IMR-90 (cell line): Measurements from ENCODE around the gene UBASH3A. TPM values are rescaled to one million over a fixed set of nuclear protein-coding genes. Genes with fewer than 3 reads are reported as not detected.

Source experiments
- ATAC-seq: fragments of 200-7000 bp; cut with Tn5 transposase; 2 replicates; pipeline ENCODE4 v1.9.1; 2020; ENCODE audit warnings: low read depth, mild to moderate bottlenecking, moderate library complexity
- BruUV-seq: library from RNA; stranded (reverse); fragments of 400-500 nt; replicated peaks from 2 replicates; lab custom pipeline; 2021; lab: Mats Ljungman, UMichigan
- CTCF ChIA-PET: fragments of 300-600 bp; formaldehyde crosslinking; extraction: SDS; loops from one replicate; lab custom pipeline; 2021; ENCODE audit warnings: antibody characterized with exemption; lab: Yijun Ruan, JAX
- POLR2A ChIA-PET: fragments of 300-600 bp; sonication (Branson Sonifier 250); formaldehyde crosslinking; loops from one replicate; lab custom pipeline; 2022; ENCODE audit warnings: antibody characterized with exemption; ENCODE audit not compliant: unreplicated experiment; lab: Charles Lee
- DNase-seq: peaks from one replicate; pipeline ENCODE4 v3.0.0; 2013
- H2AFZ ChIP-seq: replicated peaks from 2 replicates; pipeline ENCODE3; 2013; ENCODE audit warnings: low read length, mild to moderate bottlenecking; ENCODE audit not compliant: poor library complexity
- H2AK5ac ChIP-seq: 2 replicates; pipeline ENCODE4 v1.6.1; 2013; ENCODE audit warnings: low read depth, low read length, inconsistent platforms
- H2AK9ac ChIP-seq: replicated peaks from 2 replicates; pipeline ENCODE3; 2013; ENCODE audit warnings: mild to moderate bottlenecking, low read depth, low read length, moderate library complexity; ENCODE audit not compliant: poor library complexity
- H2BK120ac ChIP-seq: 2 replicates; pipeline ENCODE4 v1.6.1; 2013; ENCODE audit warnings: low read depth, low read length, inconsistent platforms
- H2BK15ac ChIP-seq: 3 replicates; pipeline ENCODE4 v1.6.1; 2013; ENCODE audit warnings: low read depth, low read length, inconsistent platforms
- H2BK20ac ChIP-seq: 2 replicates; pipeline ENCODE4 v1.6.1; 2013; ENCODE audit warnings: low read depth, mild to moderate bottlenecking, inconsistent platforms, low read length, moderate library complexity
- H2BK5ac ChIP-seq: 2 replicates; pipeline ENCODE4 v1.6.1; 2013; ENCODE audit warnings: mild to moderate bottlenecking, low read depth, low read length, inconsistent platforms; ENCODE audit not compliant: poor library complexity, severe bottlenecking
- H3K14ac ChIP-seq: replicated peaks from 2 replicates; pipeline ENCODE4 v1.6.1; 2013; ENCODE audit warnings: low read depth, low read length, inconsistent platforms
- H3K18ac ChIP-seq: 2 replicates; pipeline ENCODE4 v1.6.1; 2013; ENCODE audit warnings: low read depth, low read length, control low read depth
- H3K23ac ChIP-seq: 2 replicates; pipeline ENCODE4 v1.6.1; 2013; ENCODE audit warnings: low read depth, low read length, inconsistent platforms
- H3K27ac ChIP-seq: 2 replicates; pipeline ENCODE4 v1.5.1; 2013; ENCODE audit warnings: mild to moderate bottlenecking, control low read depth, low read length; ENCODE audit not compliant: insufficient read depth
- H3K27me3 ChIP-seq: 2 replicates; pipeline ENCODE4 v1.6.1; 2013; ENCODE audit warnings: low read length; ENCODE audit not compliant: control insufficient read depth, insufficient read depth
- H3K36me3 ChIP-seq: 2 replicates; pipeline ENCODE4 v1.6.1; 2013; ENCODE audit warnings: low read length, mixed read lengths; ENCODE audit not compliant: control insufficient read depth, insufficient read depth
- H3K4ac ChIP-seq: 2 replicates; pipeline ENCODE4 v1.6.1; 2013; ENCODE audit warnings: low read depth, low read length, inconsistent platforms
- H3K4me1 ChIP-seq: 2 replicates; pipeline ENCODE4 v1.6.1; 2013; ENCODE audit warnings: low read length, mixed read lengths; ENCODE audit not compliant: control insufficient read depth, insufficient read depth
- H3K4me2 ChIP-seq: 2 replicates; pipeline ENCODE4 v1.6.1; 2013; ENCODE audit warnings: low read depth, mild to moderate bottlenecking, control low read depth, low read length, moderate library complexity
- H3K4me3 ChIP-seq: 2 replicates; pipeline ENCODE4 v1.5.1; 2013; ENCODE audit warnings: low read depth, mild to moderate bottlenecking, control low read depth, low read length, moderate library complexity; ENCODE audit not compliant: insufficient read depth
- H3K56ac ChIP-seq: 2 replicates; pipeline ENCODE4 v1.6.1; 2013; ENCODE audit warnings: low read length, inconsistent platforms; ENCODE audit not compliant: insufficient read depth; ENCODE audit errors: extremely low read depth
- H3K79me1 ChIP-seq, 2 experiments: 2 replicates each; pipeline ENCODE4 v1.6.1; 2013; ENCODE audit warnings: low read length in 2 of 2, inconsistent platforms in 1 of 2, low read depth in 1 of 2
- H3K9ac ChIP-seq: 2 replicates; pipeline ENCODE4 v1.6.1; 2013; ENCODE audit warnings: low read depth, low read length, control low read depth
- H3K9me1 ChIP-seq: 2 replicates; pipeline ENCODE4 v1.6.1; 2013; ENCODE audit warnings: low read length, inconsistent platforms; ENCODE audit not compliant: insufficient read depth
- H3K9me3 ChIP-seq: 2 replicates; pipeline ENCODE4 v1.6.1; 2013; ENCODE audit warnings: low read length; ENCODE audit not compliant: control insufficient read depth, insufficient read depth
- H4K20me1 ChIP-seq: 2 replicates; pipeline ENCODE4 v1.6.1; 2013; ENCODE audit warnings: low read length, inconsistent platforms; ENCODE audit not compliant: insufficient read depth
- H4K5ac ChIP-seq: 2 replicates; pipeline ENCODE4 v1.6.1; 2013; ENCODE audit warnings: mild to moderate bottlenecking, low read depth, low read length, control low read depth
- H4K8ac ChIP-seq, 2 experiments: 2 replicates each; pipeline ENCODE4 v1.6.1; 2013; ENCODE audit warnings: low read depth in 2 of 2, low read length in 2 of 2, control low read depth in 1 of 2, inconsistent platforms in 1 of 2
- H4K91ac ChIP-seq: 2 replicates; pipeline ENCODE4 v1.6.1; 2013; ENCODE audit warnings: low read depth, low read length, inconsistent platforms; ENCODE audit not compliant: insufficient read depth
- NFE2L2 ChIP-seq: fragments of 150-350 bp; IDR thresholded peaks from 2 replicates; pipeline ENCODE4 v1.6.1; 2016; ENCODE audit warnings: low read depth, mild to moderate bottlenecking, low read length
- SMC3 ChIP-seq: fragments of 150-350 bp; IDR thresholded peaks from 2 replicates; pipeline ENCODE4 v1.6.1; 2016; ENCODE audit warnings: low read depth, mild to moderate bottlenecking, antibody characterized with exemption, low read length, moderate library complexity
- WGBS, 2 experiments: methylation state at CpG; one replicate each; pipeline versions ENCODE4 v1.1.5 to v1.1.7; 2013; ENCODE audit warnings: missing lambda C conversion rate in 2 of 2; ENCODE audit not compliant: insufficient read length in 1 of 2; ENCODE audit errors: extremely low coverage in 2 of 2; 5-methylcytosine and 5-hydroxymethylcytosine counted together
- dilution Hi-C: fragments of 300-500 bp; cut with HindIII; formaldehyde crosslinking; loops from one replicate; pipeline ENCODE4 v1.14.3; 2018; ENCODE audit warnings: low sequenced_read_pairs; ENCODE audit not compliant: unreplicated experiment
- in situ Hi-C: fragments of 300-500 bp; cut with MboI; formaldehyde crosslinking; loops from 3 replicates; pipeline ENCODE4 v1.14.3; 2019; ENCODE audit warnings: low sequenced_read_pairs, inconsistent platforms, mixed read lengths
- intact Hi-C: fragments of 100-400 bp; cut with micrococcal nuclease; formaldehyde crosslinking; loops from 2 replicates; pipeline ENCODE4 v1.10.0; 2022
- polyA plus RNA-seq, 3 experiments: library from polyadenylated mRNA; depleted of rRNA; stranded (reverse); fragments of >200 nt; gene quantifications; 2 replicates each; pipeline ENCODE4 v1.2.3, GENCODE V29; 2012; ENCODE audit warnings: low replicate concordance in 1 of 3
- total RNA-seq: library from RNA; depleted of rRNA; stranded (reverse); fragments of >200 nt; gene quantifications from 2 replicates; pipeline ENCODE4 v1.2.3, GENCODE V29; 2012

Gene UBASH3A
- total and polyA plus RNA-seq, 2 of the 4 experiments (the other 2 are of a cell fraction) = not detected

- Histone ChIP-seq H3K4me3 (no peak overlapping the region), H3K27ac (no peak overlapping the region), H2AFZ (no peak overlapping the region), H3K79me1 (no peaks in the 10 kb centered on the region), H3K23ac (no peak overlapping the region), H3K9ac (no peak overlapping the region), H3K9me1 (no peaks in the 10 kb centered on the region), H2BK120ac (no peak overlapping the region), H3K27me3 (peaks cover 7% of the 10 kb centered on the region), H4K8ac (no peak overlapping the region), H4K20me1 (no peaks in the 10 kb centered on the region), H3K4me1 (no peaks in the 10 kb centered on the region), H3K36me3 (no peaks in the 10 kb centered on the region), H2BK20ac (no peak overlapping the region), H3K4ac (no peak overlapping the region), H2AK9ac (no peak overlapping the region), H3K9me3 (no peaks in the 10 kb centered on the region), H3K14ac (no peak overlapping the region), H2BK15ac (no peak overlapping the region), H4K91ac (no peak overlapping the region), H2AK5ac (no peak overlapping the region), H3K4me2 (no peak overlapping the region), H3K56ac (no peak overlapping the region), H2BK5ac (no peak overlapping the region), H3K18ac (no peak overlapping the region), H4K5ac (no peak overlapping the region)
- WGBS, 2 experiments = 59% methylated on average over 3 of the region's 9 CpGs; no CpG with 5 or more reads in 1 of the 2 experiments
- DNase-seq (no peak), ATAC-seq (no peak)
- CTCF ChIA-PET = no interaction called here
- POLR2A ChIA-PET = no interaction called here
- intact Hi-C loops (no loop called here), in situ Hi-C loops (no loop called here), dilution Hi-C loops (no loop called here)
- BruUV-seq = no TSS peak
- TF ChIP-seq NFE2L2 = no peak
- no peak for TF ChIP-seq SMC3
These were observed 67.5 kb downstream of the UBASH3A start for GRCh38 chr21:42471206-42471605.
